RWPE1 (cell line): ENCODE results near the gene NEK1.
A peak's percentile ranks its signal among the peaks of the same experiment; 100 is the strongest.
"Not testable (repeated sequence)": the region's sequence is repeated elsewhere in the genome, so short reads cannot be mapped to it uniquely, and the experiment has no call there.

ENCODE experiments used
- CTCF ChIA-PET: fragments of 350-600 bp; sonication (Branson Sonifier 250); formaldehyde crosslinking; extraction: SDS; loops from one replicate; lab custom pipeline; 2021; lab: Yijun Ruan, JAX
- POLR2A ChIA-PET: fragments of 400-600 bp; formaldehyde crosslinking; extraction: SDS; loops from one replicate; lab custom pipeline; 2020; ENCODE audit warnings: antibody characterized with exemption; ENCODE audit not compliant: low non-redundant PET; lab: Yijun Ruan, JAX
- DNase-seq: peaks from one replicate; pipeline ENCODE4 v3.0.0; 2012; ENCODE audit warnings: low spot score
- H3K27ac ChIP-seq: fragments of 450-650 bp; 2 replicates; pipeline ENCODE4 v1.5.1; 2017
- TF ChIP-seq, protein P1 (sequence below): fragments of 450-650 bp; conservative IDR thresholded peaks from 2 replicates; pipeline ENCODE4 v1.5.1; 2017; ENCODE audit warnings: low read depth, mild to moderate bottlenecking

Gene NEK1

DNA sequence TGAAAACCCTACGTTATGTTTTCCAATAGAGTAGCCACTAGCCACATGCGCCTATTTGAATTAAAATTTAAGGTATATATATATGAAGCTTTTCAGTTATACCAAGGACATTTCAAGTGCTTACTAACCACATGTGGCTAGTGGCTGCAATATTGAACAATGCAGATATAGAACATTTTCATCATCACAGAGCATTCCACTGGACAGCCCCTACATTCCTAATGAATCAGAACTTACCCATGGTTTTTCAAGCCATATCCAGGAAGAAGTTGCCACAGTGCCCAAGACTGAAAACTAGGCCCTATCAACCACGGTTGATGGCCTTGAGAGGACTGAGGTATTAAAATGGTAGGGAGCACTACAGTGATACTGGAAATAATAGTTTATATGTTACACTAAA is 29.7 kb downstream of the NEK1 start:
- DNase-seq = no peak
- H3K27ac ChIP-seq = no peak overlapping the region
- TF ChIP-seq, protein P1, sequence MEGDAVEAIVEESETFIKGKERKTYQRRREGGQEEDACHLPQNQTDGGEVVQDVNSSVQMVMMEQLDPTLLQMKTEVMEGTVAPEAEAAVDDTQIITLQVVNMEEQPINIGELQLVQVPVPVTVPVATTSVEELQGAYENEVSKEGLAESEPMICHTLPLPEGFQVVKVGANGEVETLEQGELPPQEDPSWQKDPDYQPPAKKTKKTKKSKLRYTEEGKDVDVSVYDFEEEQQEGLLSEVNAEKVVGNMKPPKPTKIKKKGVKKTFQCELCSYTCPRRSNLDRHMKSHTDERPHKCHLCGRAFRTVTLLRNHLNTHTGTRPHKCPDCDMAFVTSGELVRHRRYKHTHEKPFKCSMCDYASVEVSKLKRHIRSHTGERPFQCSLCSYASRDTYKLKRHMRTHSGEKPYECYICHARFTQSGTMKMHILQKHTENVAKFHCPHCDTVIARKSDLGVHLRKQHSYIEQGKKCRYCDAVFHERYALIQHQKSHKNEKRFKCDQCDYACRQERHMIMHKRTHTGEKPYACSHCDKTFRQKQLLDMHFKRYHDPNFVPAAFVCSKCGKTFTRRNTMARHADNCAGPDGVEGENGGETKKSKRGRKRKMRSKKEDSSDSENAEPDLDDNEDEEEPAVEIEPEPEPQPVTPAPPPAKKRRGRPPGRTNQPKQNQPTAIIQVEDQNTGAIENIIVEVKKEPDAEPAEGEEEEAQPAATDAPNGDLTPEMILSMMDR = no peak
- CTCF ChIA-PET = interaction anchor here (0.5 kb wide), 1 partner anchor 16 kb away, joined by 3 read pairs; no protein-coding TSS in a partner anchor
- POLR2A ChIA-PET = no interaction called here

DNA sequence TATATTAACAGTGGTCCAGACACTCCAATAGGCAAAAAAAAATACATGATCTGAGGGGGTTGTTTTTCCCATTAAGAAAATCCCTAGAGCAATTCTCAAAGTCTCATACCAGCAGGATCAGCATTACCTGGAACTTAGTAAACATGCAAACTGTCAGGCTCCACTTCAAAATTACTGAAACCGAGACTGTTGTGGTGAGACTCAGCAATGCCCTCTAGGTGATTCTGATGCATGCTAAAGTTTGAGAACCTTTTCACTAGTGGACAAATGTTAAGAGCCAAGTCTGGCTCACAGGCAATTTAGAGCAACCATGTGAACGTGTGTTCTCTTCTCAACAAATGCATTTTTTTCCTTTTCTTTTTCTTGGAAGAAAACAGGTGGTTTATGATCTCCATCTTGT is 30.2 kb downstream of the NEK1 start:
- DNase-seq = no peak
- POLR2A ChIA-PET = no interaction called here
- H3K27ac ChIP-seq = no peak overlapping the region
- CTCF ChIA-PET = no interaction called here
- TF ChIP-seq, protein P1 = no peak

DNA sequence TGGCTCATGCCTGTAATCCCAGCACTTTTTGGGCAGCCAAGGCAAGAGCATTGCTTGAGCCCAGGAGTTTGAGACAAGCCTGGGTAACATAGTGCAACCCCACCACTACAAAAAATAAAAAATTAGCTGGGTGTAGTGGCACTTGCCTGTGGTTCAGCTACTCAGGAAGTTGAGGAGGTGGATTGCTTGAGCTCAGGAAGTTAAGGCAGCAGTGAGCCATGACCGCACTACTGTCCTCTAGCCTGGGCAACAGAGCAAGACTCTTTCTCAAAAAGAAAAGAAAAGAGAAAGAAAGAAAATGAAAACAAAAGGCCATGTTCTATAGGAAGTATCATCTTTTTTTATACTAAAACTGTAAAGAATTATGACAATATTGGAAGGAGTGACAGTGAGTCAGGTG is 38.5 kb downstream of the NEK1 start:
- no peak overlapping the region for H3K27ac ChIP-seq
- ChIA-PET POLR2A (no interaction called here), CTCF (interaction anchor here (0.5 kb wide), 1 partner anchor 987 kb away, joined by 3 read pairs; no protein-coding TSS in a partner anchor)
- no peak for DNase-seq
- TF ChIP-seq, protein P1 = no peak

DNA sequence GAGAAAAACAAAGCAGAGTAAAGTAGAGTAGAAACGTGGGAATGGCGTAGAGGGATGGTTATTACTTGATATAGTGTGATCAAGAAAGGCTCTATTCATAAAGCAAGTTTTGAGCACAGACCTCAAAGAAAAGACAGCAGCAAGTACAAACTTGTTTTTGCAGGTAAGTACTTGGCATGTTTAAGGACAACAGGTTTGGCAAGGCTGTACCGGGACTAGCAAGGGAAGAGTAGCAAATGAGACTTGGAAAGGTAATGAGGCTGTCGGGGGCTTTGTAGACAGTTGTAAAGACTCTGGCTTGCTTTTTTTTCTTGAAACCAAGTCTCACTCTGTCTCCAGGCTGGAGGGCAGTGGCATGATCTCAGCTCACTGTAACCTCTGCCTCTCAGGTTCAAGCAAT is 40.9 kb downstream of the NEK1 start:
- TF ChIP-seq, protein P1 = no peak
- ChIA-PET POLR2A (no interaction called here), CTCF (interaction anchor here (1.0 kb wide), 1 partner anchor 547 kb away, joined by 3 read pairs; no protein-coding TSS in a partner anchor)
- DNase-seq = peak; percentile 56
- H3K27ac ChIP-seq = no peak overlapping the region

DNA sequence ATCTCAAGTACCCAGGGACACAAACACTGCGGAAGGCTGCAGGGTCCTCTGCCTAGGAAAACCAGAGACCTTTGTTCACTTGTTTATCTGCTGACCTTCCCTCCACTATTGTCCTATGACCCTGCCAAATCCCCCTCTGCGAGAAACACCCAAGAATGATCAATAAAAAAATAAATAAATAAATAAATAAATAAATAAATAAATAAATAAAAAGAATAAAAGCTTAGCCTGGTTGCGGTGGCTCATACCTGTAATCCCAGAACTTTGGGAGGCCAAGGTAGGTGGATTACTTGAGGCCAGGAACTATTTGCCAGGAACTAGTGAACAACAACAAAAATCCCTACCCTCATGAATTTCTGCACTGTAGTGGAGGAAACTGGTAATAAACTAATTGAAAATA is 41.4 kb downstream of the NEK1 start:
- CTCF ChIA-PET = not testable (repeated sequence)

DNA sequence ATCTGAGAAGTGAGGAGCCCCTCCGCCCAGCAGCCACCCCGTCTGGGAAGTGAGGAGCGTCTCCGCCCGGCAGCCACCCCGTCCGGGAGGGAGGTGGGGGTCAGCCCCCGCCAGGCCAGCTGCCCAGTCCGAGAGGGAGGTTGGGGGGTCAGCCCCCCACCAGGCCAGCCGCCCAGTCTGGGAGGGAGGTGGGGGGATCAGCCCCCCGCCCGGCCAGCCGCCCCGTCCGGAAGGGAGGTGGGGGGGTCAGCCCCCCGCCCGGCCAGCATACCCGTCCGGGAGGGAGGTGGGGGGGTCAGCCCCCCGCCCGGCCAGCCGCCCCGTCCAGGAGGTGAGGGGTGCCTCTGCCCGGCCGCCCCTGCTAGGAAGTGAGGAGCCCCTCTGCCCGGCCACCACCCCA is 42.1 kb downstream of the NEK1 start:
- POLR2A ChIA-PET, H3K27ac ChIP-seq, DNase-seq, CTCF ChIA-PET: not testable (repeated sequence)

More for the DNA sequence above, 41.4 kb downstream of the NEK1 start:
- H3K27ac ChIP-seq, DNase-seq, POLR2A ChIA-PET: not testable (repeated sequence)

DNA sequence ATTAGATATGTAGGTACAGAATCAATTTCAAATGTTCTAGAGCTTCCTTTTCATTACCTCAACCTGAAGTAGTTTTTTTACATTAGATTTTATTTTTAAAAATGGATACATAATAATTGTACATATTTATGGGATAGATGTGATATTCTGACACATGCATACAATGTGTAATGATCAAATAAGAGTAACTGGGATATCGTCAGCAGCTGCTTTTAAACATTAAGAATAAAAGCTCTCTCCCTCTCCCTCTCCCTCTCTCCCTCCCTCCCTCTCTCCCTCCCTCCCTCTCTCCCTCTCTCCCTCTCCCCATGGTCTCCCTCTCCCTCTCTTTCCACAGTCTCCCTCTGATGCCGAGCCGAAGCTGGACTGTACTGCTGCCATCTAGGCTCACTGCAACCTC is 43.2 kb downstream of the NEK1 start:
- POLR2A ChIA-PET, H3K27ac ChIP-seq, DNase-seq, CTCF ChIA-PET: not testable (repeated sequence)

DNA sequence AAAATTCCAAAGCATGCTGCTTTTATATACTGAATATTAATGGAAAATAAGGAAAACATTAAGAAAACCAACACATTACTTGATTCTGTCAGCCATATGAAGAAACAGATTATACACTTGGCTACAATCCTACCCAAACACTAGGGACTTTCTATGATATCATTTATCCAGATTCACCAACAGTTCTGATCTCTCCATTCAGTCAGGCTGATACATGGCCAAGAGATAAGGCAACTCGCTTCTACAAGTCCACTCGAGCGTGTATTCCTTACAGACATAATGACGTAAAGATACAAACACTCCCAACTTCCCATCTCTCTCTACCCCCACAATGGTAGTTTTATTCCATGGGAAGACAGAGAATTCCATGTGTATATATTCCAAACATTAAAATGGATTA is 44.5 kb downstream of the NEK1 start:
- no peak overlapping the region for H3K27ac ChIP-seq
- POLR2A ChIA-PET = no interaction called here
- DNase-seq = no peak
- TF ChIP-seq, protein P1 = no peak
- CTCF ChIA-PET = no interaction called here
